Spinal cord (tissue), 10 donors: Measurements from ENCODE around the gene TNNT1. TPM values are rescaled to one million over a fixed set of nuclear protein-coding genes. Genes with fewer than 3 reads are reported as not detected.

Source experiments
- DNase-seq, 6 donors: peaks; one replicate each; pipeline versions ENCODE4 v3.0.0 to v3.0.0-alpha.2; 2013 to 2015; ENCODE audit warnings: low spot score in 6 of 6, low read depth in 4 of 6
- H3K27ac ChIP-seq: one replicate; pipeline ENCODE4 v1.5.1; 2013; ENCODE audit warnings: low read depth, low read length, control low read depth
- H3K27me3 ChIP-seq: one replicate; pipeline ENCODE4 v1.6.1; 2013; ENCODE audit warnings: low read length; ENCODE audit not compliant: control insufficient read depth, insufficient read depth
- H3K36me3 ChIP-seq: one replicate; pipeline ENCODE4 v1.6.1; 2013; ENCODE audit warnings: low read length; ENCODE audit not compliant: control insufficient read depth, insufficient read depth
- H3K4me1 ChIP-seq: one replicate; pipeline ENCODE4 v1.6.1; 2013; ENCODE audit warnings: low read length; ENCODE audit not compliant: control insufficient read depth, insufficient read depth
- H3K4me3 ChIP-seq: one replicate; pipeline ENCODE4 v1.5.1; 2013; ENCODE audit warnings: low read depth, low read length, control low read depth
- H3K9me3 ChIP-seq: one replicate; pipeline ENCODE4 v1.6.1; 2013; ENCODE audit warnings: low read length; ENCODE audit not compliant: control insufficient read depth, insufficient read depth
- WGBS: methylation state at CpG from one replicate; pipeline ENCODE4 v1.1.5; 2013; ENCODE audit warnings: missing lambda C conversion rate; ENCODE audit not compliant: insufficient coverage; 5-methylcytosine and 5-hydroxymethylcytosine counted together
- polyA plus RNA-seq, 2 donors: library from polyadenylated mRNA; unstranded; fragments of 120-200 nt; gene quantifications; one replicate each; pipeline ENCODE4 v1.2.1, GENCODE V29; 2013; ENCODE audit not compliant: insufficient read length in 2 of 2
- total RNA-seq, 2 donors: library from RNA; depleted of rRNA in 1 of 2; stranded (reverse); fragments of 120-200 nt in 1 of 2; fragments of >200 nt in 1 of 2; gene quantifications; one replicate each; pipeline versions ENCODE4 v1.2.3 to v1.2.4, GENCODE V29; 2013 to 2014
- donor health status: healthy.

The TNNT1 gene
- total and polyA plus RNA-seq, 4 donors: 8.5 to 17.9 (median 12.5) TPM

DNA sequence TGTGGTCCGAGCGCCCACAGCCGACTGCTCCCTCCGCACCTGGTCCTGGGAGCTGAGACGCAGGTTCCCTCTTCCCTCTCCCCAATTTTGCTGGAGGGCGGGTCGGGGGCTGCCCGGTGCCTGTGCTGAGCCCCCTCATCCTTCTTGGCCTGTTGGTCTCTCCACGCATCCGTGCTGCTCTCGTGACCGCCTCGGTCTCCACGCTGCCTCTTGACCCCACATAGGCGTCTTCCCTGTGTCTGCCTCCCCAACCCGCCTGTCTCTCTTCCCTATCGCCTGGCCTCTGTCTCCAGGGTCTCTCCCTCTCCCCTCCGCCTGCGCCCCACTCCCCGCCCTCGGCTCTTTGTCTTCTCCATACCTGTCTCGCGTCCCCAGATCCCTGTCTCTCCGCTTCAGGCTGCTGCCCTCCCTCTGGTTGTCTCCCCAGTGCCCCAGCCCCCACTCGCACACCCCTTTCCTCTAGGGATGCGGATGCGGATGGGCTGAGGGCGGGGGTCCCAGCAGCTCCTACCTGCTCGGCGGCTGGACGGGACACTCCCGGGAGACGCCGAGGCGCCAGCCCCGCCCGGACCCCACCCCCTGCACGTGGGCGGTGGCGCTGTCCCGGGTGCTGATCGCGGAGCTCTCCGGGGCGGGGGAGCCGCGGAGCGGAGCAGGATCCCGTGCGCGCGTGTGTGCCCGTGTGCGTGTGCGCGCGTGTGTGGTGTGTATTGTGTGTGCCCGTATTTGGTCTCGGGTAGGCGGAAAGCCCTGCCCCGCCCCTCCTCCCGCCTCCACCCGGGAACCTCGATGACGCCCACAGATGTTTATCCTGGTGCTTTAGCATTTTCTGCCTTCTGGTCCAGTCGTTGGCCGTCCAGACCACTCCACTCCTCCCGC is 30.8 kb upstream of the TNNT1 start, which contains the start of gene SYT5:
Gene SYT5 (minus strand): TSS at position 684 of the 879 bp plus-strand sequence. CDS start 1,248 bp downstream, outside the sequence.
- peaks cover 29% of the 10 kb centered on the region for H3K27me3 ChIP-seq
- WGBS: 0% methylated on average over 56 of the region's 68 CpGs

DNA sequence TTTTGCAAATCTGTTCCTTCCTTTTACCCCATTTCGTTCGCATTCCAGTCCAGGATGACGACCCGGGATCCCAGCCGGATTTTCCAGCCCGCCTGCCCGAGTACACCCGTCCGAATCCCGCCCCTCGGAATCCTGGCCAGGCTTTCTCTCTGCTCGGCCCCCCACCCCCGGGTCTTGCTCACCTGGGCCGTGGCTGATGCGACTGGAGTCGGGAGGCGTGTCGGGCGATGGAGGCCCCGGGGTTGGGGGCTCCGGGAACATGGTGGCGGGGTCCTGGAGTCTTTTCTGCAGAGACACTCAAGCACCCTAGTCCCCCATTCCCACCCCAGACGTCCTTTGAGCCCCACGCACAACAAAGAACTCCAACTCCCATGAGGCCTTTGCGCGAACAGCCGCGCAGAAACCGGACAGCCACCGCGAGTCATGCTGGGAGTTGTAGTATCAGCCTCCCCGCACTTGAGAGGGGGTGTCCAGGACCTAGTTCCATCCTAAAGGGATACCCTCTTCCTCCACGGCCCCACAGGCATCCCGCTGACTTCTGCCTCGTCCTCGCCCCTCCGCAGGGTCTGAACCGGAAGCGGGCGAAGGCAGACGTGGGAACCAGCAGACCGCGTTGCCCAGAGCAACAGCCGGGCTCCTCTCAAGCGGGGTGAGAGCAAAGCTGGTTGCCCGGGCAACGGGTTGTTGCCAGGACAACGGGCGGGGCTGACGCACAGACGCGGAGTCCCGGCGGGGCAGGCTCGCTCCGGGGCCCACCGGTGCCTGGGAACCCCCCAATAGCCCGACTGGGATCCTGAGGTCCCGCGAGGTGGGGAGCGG is 30.0 kb upstream of the TNNT1 start:
- peak; percentile 82 to 98 (median 87) for DNase-seq
- H3K27ac ChIP-seq: no peak overlapping the region

More for the DNA sequence above, 30.8 kb upstream of the TNNT1 start, which contains the start of gene SYT5:
- peak within 1 kb of the TSS; percentile 43 for H3K4me3 ChIP-seq
- H3K4me1 ChIP-seq: peaks cover 36% of the 10 kb centered on the region
- no peak within 1 kb of the TSS for H3K27ac ChIP-seq
- peaks cover 18% of the 10 kb centered on the region for H3K36me3 ChIP-seq
- no peaks in the 10 kb centered on the region for H3K9me3 ChIP-seq
- DNase-seq: peak in 2 of 6 donors; percentile 70 to 91

DNA sequence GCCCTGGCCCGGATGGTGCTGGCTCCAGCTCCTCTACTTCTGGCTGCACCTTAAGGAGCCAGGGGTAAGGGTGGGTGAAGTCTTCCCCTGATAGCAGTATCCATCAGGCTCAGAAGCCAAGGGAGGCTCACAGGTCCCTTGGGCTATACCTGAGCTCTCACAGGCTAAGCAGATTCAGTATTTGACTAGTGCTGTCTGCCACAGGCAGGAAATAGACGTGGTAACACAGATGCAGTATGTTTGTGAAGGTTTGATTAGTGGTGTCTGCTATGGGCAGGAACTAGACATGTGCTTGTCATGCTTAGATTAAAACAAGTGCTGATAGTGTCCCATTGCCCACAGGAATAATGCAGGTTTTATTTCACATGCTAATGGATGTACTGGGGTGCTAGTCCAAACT is 27.1 kb upstream of the TNNT1 start:
- WGBS: 58% methylated on average over 2 of the region's 2 CpGs

More for the DNA sequence above, 30.0 kb upstream of the TNNT1 start:
- H3K4me1 ChIP-seq: peaks cover 40% of the 10 kb centered on the region
- H3K36me3 ChIP-seq: peaks cover 18% of the 10 kb centered on the region
- 1% methylated on average over 59 of the region's 61 CpGs for WGBS
- peak overlapping the region; percentile 43 for H3K4me3 ChIP-seq
- peaks cover 37% of the 10 kb centered on the region for H3K27me3 ChIP-seq
- H3K9me3 ChIP-seq: no peaks in the 10 kb centered on the region

DNA sequence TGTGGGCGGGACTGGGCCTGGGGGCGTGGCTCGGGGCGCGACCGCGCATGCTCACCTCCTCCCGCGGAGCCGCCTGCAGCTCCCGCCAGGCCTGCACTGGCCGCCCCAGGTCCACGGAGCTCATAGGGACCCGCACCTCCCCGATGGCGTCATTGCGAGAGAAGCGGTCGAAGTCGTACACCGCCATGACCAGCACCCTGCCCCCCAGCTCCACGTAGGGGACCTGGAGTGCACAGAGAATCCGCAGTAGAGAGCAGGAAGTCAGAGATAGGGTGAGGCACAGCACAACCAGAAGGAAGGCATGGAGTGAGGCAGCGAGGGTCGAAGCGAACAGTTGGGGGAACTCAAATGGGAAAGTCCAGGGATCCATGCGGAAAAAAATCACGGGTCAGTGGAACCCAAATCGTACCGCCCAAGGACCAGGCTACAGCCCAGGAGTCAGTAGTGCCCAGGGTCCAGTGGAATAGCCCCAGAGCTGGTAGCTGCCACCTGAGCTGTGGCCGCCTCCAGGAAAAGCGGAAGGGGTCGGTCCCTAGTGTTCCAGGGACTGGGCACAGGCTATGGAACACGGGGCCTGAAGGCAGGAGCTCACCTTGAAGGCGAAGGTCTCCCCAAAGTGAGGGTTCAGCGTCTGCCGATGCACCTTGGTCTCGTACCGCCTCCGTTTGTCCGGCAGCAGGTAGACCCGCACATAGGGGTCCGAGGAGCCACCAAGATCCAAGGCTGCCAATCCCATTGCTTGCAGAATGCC is 26.3 kb upstream of the TNNT1 start:
- 47% methylated on average over 41 of the region's 43 CpGs for WGBS
- Histone ChIP-seq H3K27me3 (peaks cover 47% of the 10 kb centered on the region), H3K9me3 (no peaks in the 10 kb centered on the region), H3K27ac (no peak overlapping the region), H3K36me3 (peaks cover 26% of the 10 kb centered on the region), H3K4me3 (no peak overlapping the region), H3K4me1 (peaks cover 51% of the 10 kb centered on the region)
- no peak for DNase-seq

More for the DNA sequence above, 27.1 kb upstream of the TNNT1 start:
- H3K27me3 ChIP-seq: peaks cover 50% of the 10 kb centered on the region
- no peak for DNase-seq
- no peak overlapping the region for H3K27ac ChIP-seq
- peaks cover 26% of the 10 kb centered on the region for H3K36me3 ChIP-seq
- no peaks in the 10 kb centered on the region for H3K9me3 ChIP-seq
- H3K4me1 ChIP-seq: peaks cover 53% of the 10 kb centered on the region
- H3K4me3 ChIP-seq: no peak overlapping the region

DNA sequence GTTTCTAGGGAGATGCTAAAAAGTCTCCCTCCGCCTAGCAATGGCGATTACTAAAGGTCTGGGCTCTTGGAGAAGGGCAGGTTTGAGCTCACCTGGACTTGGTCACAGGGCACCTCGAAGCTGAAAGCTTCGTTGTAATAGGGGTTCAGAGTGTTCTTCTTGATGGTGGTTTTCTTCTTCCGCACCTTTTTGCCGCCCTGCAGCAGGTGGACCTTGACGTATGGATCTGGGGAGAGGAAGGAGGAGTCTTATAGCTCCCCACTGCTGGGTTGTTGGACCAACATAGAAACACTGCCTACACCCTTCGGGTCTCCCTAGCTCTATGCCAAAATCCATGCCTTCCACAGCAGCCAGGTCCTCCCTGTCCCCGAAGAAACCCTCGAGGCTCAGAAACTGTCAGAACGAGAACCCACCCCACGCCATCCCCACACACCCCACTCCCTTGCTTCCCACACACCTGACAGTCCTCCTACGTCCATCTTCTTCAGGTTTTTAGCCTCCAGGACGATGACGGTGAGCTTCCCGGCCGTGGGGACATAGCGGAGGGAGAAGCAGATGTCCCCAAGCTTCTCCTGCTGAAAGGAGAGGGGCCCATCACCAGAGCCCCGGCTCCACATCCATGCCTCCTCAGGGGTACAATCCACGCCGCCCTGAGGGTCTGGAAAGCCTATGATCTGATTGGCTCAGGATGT is 25.6 kb upstream of the TNNT1 start:
- no peak overlapping the region for H3K27ac ChIP-seq
- 66% methylated on average over 9 of the region's 21 CpGs for WGBS
- no peak overlapping the region for H3K4me3 ChIP-seq
- H3K36me3 ChIP-seq: peaks cover 26% of the 10 kb centered on the region
- peaks cover 44% of the 10 kb centered on the region for H3K4me1 ChIP-seq
- DNase-seq: no peak
- H3K9me3 ChIP-seq: no peaks in the 10 kb centered on the region
- peaks cover 41% of the 10 kb centered on the region for H3K27me3 ChIP-seq

DNA sequence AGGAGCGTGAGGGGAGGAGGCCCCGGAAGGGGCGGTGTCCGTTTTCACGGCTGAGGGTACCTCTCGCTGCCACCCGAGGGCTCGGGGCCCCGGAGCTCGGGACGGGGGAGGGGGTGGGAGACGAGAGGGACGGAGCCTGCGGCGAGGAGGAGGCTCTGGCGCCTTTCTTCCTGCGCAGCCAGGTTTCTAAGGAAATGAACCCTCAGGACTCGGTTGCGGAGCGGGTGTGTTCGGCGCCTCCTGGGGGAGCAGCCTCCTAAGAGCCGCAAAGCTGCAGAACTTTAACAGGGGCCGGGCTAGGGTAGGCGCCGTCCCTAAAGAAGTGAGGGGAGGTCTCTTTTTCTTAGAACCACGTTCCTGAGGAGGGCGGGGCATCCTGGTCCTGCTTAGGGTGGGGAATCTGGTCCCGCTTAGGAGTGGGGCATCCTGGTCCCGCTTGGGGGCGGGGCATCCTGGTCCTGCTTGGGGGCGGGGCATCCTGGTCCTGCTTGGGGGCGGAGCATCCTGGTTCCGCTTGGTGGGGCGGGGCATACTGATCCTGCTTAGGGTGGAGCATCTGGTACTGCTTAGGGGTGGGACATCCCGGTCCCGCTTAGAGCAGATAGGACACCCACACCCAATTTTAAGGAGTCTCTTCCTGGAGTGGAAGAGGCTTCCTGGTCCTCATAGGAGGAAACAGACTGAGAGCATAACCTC is 24.9 kb upstream of the TNNT1 start:
- H3K4me1 ChIP-seq: peaks cover 37% of the 10 kb centered on the region
- no peaks in the 10 kb centered on the region for H3K9me3 ChIP-seq
- H3K4me3 ChIP-seq: peak overlapping the region; percentile 21
- H3K27ac ChIP-seq: no peak overlapping the region
- H3K36me3 ChIP-seq: peaks cover 26% of the 10 kb centered on the region
- DNase-seq: peak in 1 of 6 donors; percentile 43
- 6% methylated on average over 18 of the region's 37 CpGs for WGBS
- peaks cover 41% of the 10 kb centered on the region for H3K27me3 ChIP-seq

DNA sequence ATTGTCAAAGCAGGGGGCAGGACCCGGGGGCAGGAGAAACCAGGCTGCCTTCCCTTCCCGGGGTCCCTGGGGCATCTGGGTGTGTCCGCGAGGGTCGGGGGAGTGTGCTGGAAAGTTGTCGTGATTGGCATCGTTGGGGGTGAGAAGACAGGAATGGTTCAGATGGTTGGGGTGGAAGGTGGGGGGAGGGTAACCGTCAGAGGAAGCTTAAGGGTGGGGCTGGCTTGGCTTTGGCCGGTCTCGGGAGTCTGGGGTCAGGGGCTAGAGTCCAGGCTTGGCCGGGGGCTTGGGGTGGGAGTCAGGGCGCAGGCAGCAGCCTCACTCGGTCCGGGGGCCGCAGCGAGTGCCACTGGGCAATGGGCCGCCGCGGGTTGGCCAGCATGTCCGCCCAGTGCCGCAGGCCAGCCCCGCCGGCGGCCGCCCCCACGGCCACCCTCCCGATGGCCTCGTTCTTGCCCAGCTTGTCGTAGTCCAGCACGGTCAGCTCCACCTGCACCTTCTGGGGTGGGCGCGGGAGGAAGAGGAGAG is 24.2 kb upstream of the TNNT1 start:
- H3K27ac ChIP-seq: no peak overlapping the region
- H3K4me1 ChIP-seq: peaks cover 31% of the 10 kb centered on the region
- DNase-seq: no peak
- peak overlapping the region; percentile 21 for H3K4me3 ChIP-seq
- 10% methylated on average over 32 of the region's 32 CpGs for WGBS
- peaks cover 41% of the 10 kb centered on the region for H3K27me3 ChIP-seq
- H3K9me3 ChIP-seq: no peaks in the 10 kb centered on the region
- peaks cover 26% of the 10 kb centered on the region for H3K36me3 ChIP-seq

DNA sequence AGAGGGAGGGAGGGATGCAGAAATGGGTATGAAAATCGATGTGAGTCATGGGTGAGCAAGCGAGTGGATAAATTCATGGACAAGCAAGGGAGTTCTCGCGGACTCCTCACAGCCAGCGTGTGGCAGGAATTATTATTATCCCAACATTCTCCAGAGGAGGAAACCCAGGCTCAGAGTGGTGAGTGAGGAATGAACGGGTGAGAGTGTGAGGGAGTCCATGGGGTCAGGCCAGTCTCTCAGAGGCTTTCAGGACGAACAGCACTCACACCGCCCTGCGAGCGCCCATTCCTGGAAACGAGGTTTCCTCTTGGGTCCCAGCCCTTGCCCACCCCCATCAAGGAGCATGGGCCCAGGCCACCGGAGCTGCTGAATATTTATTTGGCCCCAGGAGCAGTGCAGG is 23.7 kb upstream of the TNNT1 start:
- Histone ChIP-seq H3K4me1 (peaks cover 26% of the 10 kb centered on the region), H3K4me3 (no peak overlapping the region), H3K36me3 (peaks cover 21% of the 10 kb centered on the region), H3K9me3 (no peaks in the 10 kb centered on the region), H3K27me3 (peaks cover 42% of the 10 kb centered on the region), H3K27ac (no peak overlapping the region)
- no peak for DNase-seq
- WGBS: 18% methylated on average over 9 of the region's 12 CpGs
